Prostate gland (tissue), 2 donors: ENCODE measurements around the gene ZNF414. TPM values are rescaled to one million over a fixed set of nuclear protein-coding genes. Genes with fewer than 3 reads are reported as not detected.

Experiments used
- DNase-seq: peaks from one replicate; pipeline ENCODE4 v3.0.0-alpha.2; 2019; ENCODE audit warnings: low spot score
- H3K27ac ChIP-seq, 2 donors: fragments of 200-600 bp; sonication (generic); 2 replicates each; pipeline ENCODE4 v1.5.1; 2017 to 2019
- H3K27me3 ChIP-seq: fragments of 200-600 bp; sonication (generic); replicated peaks from 2 replicates; pipeline ENCODE4 v1.5.1; 2019; ENCODE audit not compliant: insufficient read depth
- H3K36me3 ChIP-seq, 2 donors: fragments of 200-600 bp; sonication (generic); 1 replicate in 1 of 2; 2 replicates in 1 of 2; pipeline versions ENCODE4 v1.5.1 to v1.8.1; 2017 to 2019
- H3K4me1 ChIP-seq: fragments of 200-600 bp; sonication (generic); replicated peaks from 2 replicates; pipeline ENCODE4 v1.5.1; 2019
- H3K4me3 ChIP-seq, 2 donors: fragments of 200-600 bp; sonication (generic); 2 replicates each; pipeline ENCODE4 v1.5.1; 2017 to 2019
- H3K9me3 ChIP-seq: fragments of 200-600 bp; sonication (generic); 2 replicates; pipeline ENCODE4 v1.5.1; 2017
- CTCF ChIP-seq, 4 experiments: fragments of 200-600 bp in 2 of 4; fragments of 450-650 bp in 2 of 4; sonication (generic) in 2 of 4; IDR thresholded peaks; 1 replicate in 3 of 4; 2 replicates in 1 of 4; pipeline ENCODE4 v1.5.1; 2016 to 2019; ENCODE audit warnings: antibody characterized with exemption in 4 of 4, mild to moderate bottlenecking in 2 of 4, moderate library complexity in 2 of 4
- POLR2A ChIP-seq: fragments of 450-650 bp; IDR thresholded peaks from one replicate; pipeline ENCODE4 v1.6.1; 2016; ENCODE audit warnings: antibody characterized with exemption, mild to moderate bottlenecking
- POLR2AphosphoS5 ChIP-seq: sonication (generic); formaldehyde crosslinking; IDR thresholded peaks from one replicate; pipeline ENCODE4 v1.6.1; 2017; ENCODE audit warnings: antibody characterized with exemption
- WGBS: methylation state at CpG from one replicate; pipeline ENCODE4 v1.1.5; 2018; 5-methylcytosine and 5-hydroxymethylcytosine counted together
- intact Hi-C: fragments of 100-400 bp; cut with DNase I; formaldehyde crosslinking; loops from one replicate; pipeline ENCODE4 v1.14.2; 2022
- total RNA-seq, 2 donors: library from RNA; depleted of rRNA; stranded (reverse); fragments of >200 nt; gene quantifications; one replicate each; pipeline ENCODE4 v1.1.0, GENCODE V29; 2016

ZNF414 gene
- total RNA-seq, 2 donors from 2014 or later: 24.4 to 59.5 TPM

GRCh38 chr19:8506402-8506957 lies 7.5 kb downstream of the ZNF414 start:
- Histone ChIP-seq H3K4me3 (peak overlapping the region; percentile 41 to 42), H3K9me3 (no peaks in the 10 kb centered on the region), H3K4me1 (peaks cover 3% of the 10 kb centered on the region), H3K27me3 (no peaks in the 10 kb centered on the region), H3K36me3 (no peaks in the 10 kb centered on the region), H3K27ac (peak overlapping the region; percentile 53 to 57)
- TF ChIP-seq POLR2A: no peak
- TF ChIP-seq CTCF (IDR thresholded peaks at IDR 0.05): no peak
- no peak for TF ChIP-seq POLR2AphosphoS5
- intact Hi-C loops: loop anchor here (5.0 to 10.0 kb wide), 2 partner anchors 94 to 152 kb away; partner anchors contain the start of gene MARCHF2
- 23% methylated on average over 18 of the region's 18 CpGs for WGBS
- no peak for DNase-seq

GRCh38 chr19:8505680-8506401 lies 8.1 kb downstream of the ZNF414 start:
- peak overlapping the region; percentile 41 to 42 for H3K4me3 ChIP-seq
- 0% methylated on average over 54 of the region's 56 CpGs for WGBS
- H3K36me3 ChIP-seq: no peaks in the 10 kb centered on the region
- DNase-seq: peak; percentile 84
- intact Hi-C loops: loop anchor here (5.0 to 10.0 kb wide), 2 partner anchors 94 to 151 kb away; partner anchors contain the start of gene MARCHF2
- H3K27me3 ChIP-seq: no peaks in the 10 kb centered on the region
- H3K9me3 ChIP-seq: no peaks in the 10 kb centered on the region
- TF ChIP-seq POLR2AphosphoS5: peak; percentile 71
- TF ChIP-seq CTCF (IDR thresholded peaks at IDR 0.05): peak; percentile 85 to 96 (median 90)
- peak; percentile 16 for TF ChIP-seq POLR2A
- peak overlapping the region; percentile 53 to 57 for H3K27ac ChIP-seq
- H3K4me1 ChIP-seq: peaks cover 3% of the 10 kb centered on the region

- no peak for DNase-seq
- intact Hi-C loops: loop anchor here (5.0 to 10.0 kb wide), 2 partner anchors 93 to 150 kb away; partner anchors contain the start of gene MARCHF2
- Histone ChIP-seq H3K27me3 (no peaks in the 10 kb centered on the region), H3K9me3 (no peaks in the 10 kb centered on the region), H3K4me3 (no peak overlapping the region), H3K36me3 (no peaks in the 10 kb centered on the region), H3K27ac (no peak overlapping the region), H3K4me1 (peaks cover 3% of the 10 kb centered on the region)
- no peak for TF ChIP-seq POLR2A
- TF ChIP-seq POLR2AphosphoS5: no peak
- no peak for TF ChIP-seq CTCF (IDR thresholded peaks at IDR 0.05)
- 76% methylated on average over 6 of the region's 6 CpGs for WGBS
These were observed 9.0 kb downstream of the ZNF414 start for GRCh38 chr19:8504919-8505318.

- H3K36me3 ChIP-seq: no peaks in the 10 kb centered on the region
- intact Hi-C loops: loop anchor here (10.0 kb wide), 1 partner anchor 149 kb away; no protein-coding TSS in a partner anchor
- no peak overlapping the region for H3K27ac ChIP-seq
- no peak for DNase-seq
- no peak overlapping the region for H3K4me3 ChIP-seq
- 76% methylated on average over 7 of the region's 7 CpGs for WGBS
- peaks cover 3% of the 10 kb centered on the region for H3K4me1 ChIP-seq
- H3K9me3 ChIP-seq: no peaks in the 10 kb centered on the region
- no peaks in the 10 kb centered on the region for H3K27me3 ChIP-seq
- no peak for TF ChIP-seq POLR2AphosphoS5
- TF ChIP-seq CTCF (IDR thresholded peaks at IDR 0.05): no peak
- no peak for TF ChIP-seq POLR2A
These were observed 9.8 kb downstream of the ZNF414 start for GRCh38 chr19:8504171-8504570.
